ENCODE results near the gene TRAF4. TPM values are rescaled to one million over a fixed set of nuclear protein-coding genes. Genes with fewer than 3 reads are reported as not detected.

The TRAF4 gene
- total and polyA plus RNA-seq, 9 of the 15 experiments (the other 6 are each of a cell fraction or from before 2014, with no cell fraction given) = 2.4 to 147 (median 72.4) TPM

GRCh38 chr17:28711723-28712031 is 32.1 kb upstream of the TRAF4 start, which contains the start of gene PROCA1 (continued):
- TF ChIP-seq ZNF655 (CRISPR knock-in tag; IDR thresholded peaks at IDR 0.05) (no peak), POLR2H (tag; IDR thresholded peaks at IDR 0.05; ENCODE audit: low read depth) (no peak), PHF20 (IDR thresholded peaks at IDR 0.05; ENCODE audit: partially characterized antibody) (no peak), SMAD3 (CRISPR knock-in tag; conservative IDR thresholded peaks at IDR 0.05) (no peak), ZNF584 (CRISPR knock-in tag; IDR thresholded peaks at IDR 0.05; ENCODE audit: low read depth) (no peak), ARID1B (IDR thresholded peaks at IDR 0.05) (0 out of 2 replicates have a peak, but pooled peaks have one; percentile 57), TAL1 (IDR thresholded peaks at IDR 0.05) (peak; percentile 42; the same call in 1 of the 2 replicates), RBM22 (IDR thresholded peaks at IDR 0.05; ENCODE audit: low read depth, low read length, poor library complexity, severe bottlenecking) (no peak), HDAC1 (IDR thresholded peaks at IDR 0.05) (no peak; a peak in 1 of 4 replicates), KDM5B (IDR thresholded peaks at IDR 0.05; ENCODE audit: insufficient replicate concordance, low read depth, low read length) (no peak), KDM1A (IDR thresholded peaks at IDR 0.05) (peak in 1 of 2 experiments; percentile 47; a peak in 3 of 4 replicates), MAZ (CRISPR knock-in tag; conservative IDR thresholded peaks at IDR 0.05 in 1 of 2, IDR thresholded peaks at IDR 0.05 in 1 of 2) (peak in 1 of 2 experiments; percentile 8; a peak in 2 of 4 replicates), ETS1 (conservative IDR thresholded peaks at IDR 0.05; ENCODE audit: control insufficient read depth, low read depth, low read length) (peak; percentile 2; the same call in 1 of the 2 replicates), CHD2 (IDR thresholded peaks at IDR 0.05; ENCODE audit: low read depth, low read length) (no peak), RBM15 (IDR thresholded peaks at IDR 0.05; ENCODE audit: insufficient read depth, low read length) (no peak), C11orf30 (IDR thresholded peaks at IDR 0.05; ENCODE audit: low read depth) (no peak), SAP30 (IDR thresholded peaks at IDR 0.05; ENCODE audit: borderline replicate concordance, insufficient read depth, low read depth, low read length, poor library complexity, severe bottlenecking) (no peak), MLX (CRISPR knock-in tag; conservative IDR thresholded peaks at IDR 0.05) (no peak), ZNF445 (CRISPR knock-in tag; IDR thresholded peaks at IDR 0.05; ENCODE audit: low read depth) (no peak), NCOA1 (IDR thresholded peaks at IDR 0.05; ENCODE audit: low read depth) (no peak; the same call in 1 of the 2 replicates), MNT (conservative IDR thresholded peaks at IDR 0.05) (peak; percentile 30 to 53; a peak in 2 of 4 replicates), ZBTB1 (CRISPR knock-in tag; IDR thresholded peaks at IDR 0.05; ENCODE audit: borderline replicate concordance, low read depth) (0 out of 2 replicates have a peak, but pooled peaks have one; percentile 68), E2F5 (CRISPR knock-in tag; IDR thresholded peaks at IDR 0.05) (no peak)

Data from K562 (cell line).